Stimulated activated CD8-positive, alpha-beta memory T cell treated with anti-CD3 and anti-CD28 coated beads, Interleukin-12 subunit alpha, Interleukin-12 subunit beta, amount 100 ng/mL, for 1 hour (primary cell): Measurements from ENCODE around the gene FKBP3.
"Not testable (repeated sequence)": the region's sequence is repeated elsewhere in the genome, so short reads cannot be mapped to it uniquely, and the experiment has no call there.

Experiments
- DNase-seq: peaks from one replicate; pipeline ENCODE4 v3.0.0-alpha.2; 2020; ENCODE audit warnings: low read depth

Gene FKBP3

GRCh38 chr14:45134051-45134958, at the start of gene FKBP3:
TSS of gene FKBP3 (minus strand) at chr14:45134481. CDS start at chr14:45134456, 25 bp downstream.
- peak; percentile 91 for DNase-seq

GRCh38 chr14:45181806-45182205, 47.5 kb upstream of the FKBP3 start:
- no peak for DNase-seq

GRCh38 chr14:45181329-45181728, 47.0 kb upstream of the FKBP3 start:
- no peak for DNase-seq

- DNase-seq, result no peak
These were observed 42.8 kb upstream of the FKBP3 start for GRCh38 chr14:45177076-45177475.

- DNase-seq, result no peak
These were observed 35.6 kb upstream of the FKBP3 start for GRCh38 chr14:45169906-45170305.

- no peak for DNase-seq
These were observed 21.8 kb upstream of the FKBP3 start for GRCh38 chr14:45156067-45156466.

GRCh38 chr14:45150386-45150890, 16.2 kb upstream of the FKBP3 start:
- DNase-seq, result no peak

GRCh38 chr14:45149602-45150001, 15.3 kb upstream of the FKBP3 start:
- no peak for DNase-seq

- no peak for DNase-seq
These were observed 10.9 kb upstream of the FKBP3 start for GRCh38 chr14:45145214-45145613.

- no peak for DNase-seq
These were observed 10.4 kb upstream of the FKBP3 start for GRCh38 chr14:45144658-45145057.

- DNase-seq, result not testable (repeated sequence)
These were observed 7.8 kb upstream of the FKBP3 start for GRCh38 chr14:45142083-45142482.

- no peak for DNase-seq
These were observed 6.4 kb upstream of the FKBP3 start for GRCh38 chr14:45140661-45141187.

- DNase-seq, result no peak
These were observed 2.1 kb upstream of the FKBP3 start for GRCh38 chr14:45136399-45136798.

GRCh38 chr14:45135659-45136395, 1.5 kb upstream of the FKBP3 start, which contains the start of gene FANCM:
TSS of gene FANCM (plus strand) at chr14:45135930. CDS start at chr14:45136032, 102 bp downstream.
- DNase-seq, result peak; percentile 80

GRCh38 chr14:45135156-45135555, 875 bp upstream of the FKBP3 start:
- no peak for DNase-seq

- no peak for DNase-seq
These were observed 614 bp downstream of the FKBP3 start for GRCh38 chr14:45133683-45134050.

- no peak for DNase-seq
These were observed 5.2 kb downstream of the FKBP3 start for GRCh38 chr14:45128963-45129629.

GRCh38 chr14:45125754-45126153, 8.5 kb downstream of the FKBP3 start:
- DNase-seq, result no peak

- DNase-seq, result no peak
These were observed 11.0 kb downstream of the FKBP3 start for GRCh38 chr14:45123271-45123670.

GRCh38 chr14:45120096-45120495, 14.2 kb downstream of the FKBP3 start:
- DNase-seq, result no peak

GRCh38 chr14:45118594-45118993, 15.7 kb downstream of the FKBP3 start:
- DNase-seq, result no peak

GRCh38 chr14:45114327-45114726, 20.0 kb downstream of the FKBP3 start:
- DNase-seq, result no peak
